ENCODE results near the gene CRB2.

Gene CRB2

DNA sequence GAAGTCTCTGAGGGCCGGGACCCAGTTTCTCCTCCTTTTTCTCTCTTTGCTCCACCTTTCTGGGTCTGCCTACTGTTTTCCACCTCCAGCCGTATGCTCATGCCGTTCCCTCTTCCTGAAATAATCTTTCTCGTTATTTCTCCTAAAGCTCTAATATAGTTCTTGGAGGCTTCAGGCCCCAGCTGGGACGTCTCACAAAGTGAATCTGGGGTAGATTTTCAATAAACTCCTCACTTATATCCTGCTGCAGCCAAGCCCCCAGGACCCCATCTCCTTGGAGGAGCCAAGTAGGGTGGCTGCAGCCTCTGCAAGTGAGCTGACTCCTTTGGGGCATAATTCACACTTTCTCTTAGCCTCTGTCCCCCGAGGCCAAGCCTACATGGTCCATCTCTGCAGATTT is 14.2 kb upstream of the CRB2 start:
- no peak for DNase-seq (ENCODE audit: low read depth in 1 of 2, low spot score in 1 of 2)
- no peaks in the 10 kb centered on the region for H3K27me3 ChIP-seq (ENCODE audit: insufficient read depth, poor library complexity, severe bottlenecking)
- H3K4me3 ChIP-seq (replicated peaks; ENCODE audit: insufficient read depth, low read length), result no peak overlapping the region
- TF ChIP-seq SPI1 (IDR thresholded peaks at IDR 0.05; ENCODE audit: borderline replicate concordance, low read depth), result no peak
- H3K27ac ChIP-seq (replicated peaks), result no peak overlapping the region

DNA sequence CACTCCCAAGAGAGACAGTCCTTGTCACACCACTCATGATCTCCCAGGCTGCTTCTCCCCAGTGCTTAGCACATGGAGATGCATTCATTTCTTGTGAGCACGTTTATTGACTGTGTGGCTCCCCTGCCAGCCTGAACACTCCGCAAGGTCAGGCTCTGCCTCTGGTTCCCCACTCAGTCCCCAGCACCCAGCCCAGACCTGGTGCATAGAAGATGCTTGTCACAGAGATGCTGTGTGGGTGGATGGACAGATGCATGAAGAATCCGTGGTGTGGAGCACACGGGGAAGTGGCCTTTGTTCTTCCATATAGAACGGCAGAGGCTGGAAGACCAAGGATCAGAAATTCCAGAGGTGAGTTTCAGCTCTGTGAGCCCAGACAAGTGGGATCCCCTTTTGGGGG is 13.8 kb upstream of the CRB2 start:
- TF ChIP-seq, protein P1, sequence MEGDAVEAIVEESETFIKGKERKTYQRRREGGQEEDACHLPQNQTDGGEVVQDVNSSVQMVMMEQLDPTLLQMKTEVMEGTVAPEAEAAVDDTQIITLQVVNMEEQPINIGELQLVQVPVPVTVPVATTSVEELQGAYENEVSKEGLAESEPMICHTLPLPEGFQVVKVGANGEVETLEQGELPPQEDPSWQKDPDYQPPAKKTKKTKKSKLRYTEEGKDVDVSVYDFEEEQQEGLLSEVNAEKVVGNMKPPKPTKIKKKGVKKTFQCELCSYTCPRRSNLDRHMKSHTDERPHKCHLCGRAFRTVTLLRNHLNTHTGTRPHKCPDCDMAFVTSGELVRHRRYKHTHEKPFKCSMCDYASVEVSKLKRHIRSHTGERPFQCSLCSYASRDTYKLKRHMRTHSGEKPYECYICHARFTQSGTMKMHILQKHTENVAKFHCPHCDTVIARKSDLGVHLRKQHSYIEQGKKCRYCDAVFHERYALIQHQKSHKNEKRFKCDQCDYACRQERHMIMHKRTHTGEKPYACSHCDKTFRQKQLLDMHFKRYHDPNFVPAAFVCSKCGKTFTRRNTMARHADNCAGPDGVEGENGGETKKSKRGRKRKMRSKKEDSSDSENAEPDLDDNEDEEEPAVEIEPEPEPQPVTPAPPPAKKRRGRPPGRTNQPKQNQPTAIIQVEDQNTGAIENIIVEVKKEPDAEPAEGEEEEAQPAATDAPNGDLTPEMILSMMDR (IDR thresholded peaks at IDR 0.05; ENCODE audit: insufficient read depth, low read length), result no peak
- no peak for TF ChIP-seq GABPA (IDR thresholded peaks at IDR 0.05; ENCODE audit: low read depth)
- TF ChIP-seq SPI1 (IDR thresholded peaks at IDR 0.05; ENCODE audit: borderline replicate concordance, low read depth), result no peak
- TF ChIP-seq POLR2AphosphoS5 (IDR thresholded peaks at IDR 0.05; ENCODE audit: low read depth), result no peak
- TF ChIP-seq, protein P2, sequence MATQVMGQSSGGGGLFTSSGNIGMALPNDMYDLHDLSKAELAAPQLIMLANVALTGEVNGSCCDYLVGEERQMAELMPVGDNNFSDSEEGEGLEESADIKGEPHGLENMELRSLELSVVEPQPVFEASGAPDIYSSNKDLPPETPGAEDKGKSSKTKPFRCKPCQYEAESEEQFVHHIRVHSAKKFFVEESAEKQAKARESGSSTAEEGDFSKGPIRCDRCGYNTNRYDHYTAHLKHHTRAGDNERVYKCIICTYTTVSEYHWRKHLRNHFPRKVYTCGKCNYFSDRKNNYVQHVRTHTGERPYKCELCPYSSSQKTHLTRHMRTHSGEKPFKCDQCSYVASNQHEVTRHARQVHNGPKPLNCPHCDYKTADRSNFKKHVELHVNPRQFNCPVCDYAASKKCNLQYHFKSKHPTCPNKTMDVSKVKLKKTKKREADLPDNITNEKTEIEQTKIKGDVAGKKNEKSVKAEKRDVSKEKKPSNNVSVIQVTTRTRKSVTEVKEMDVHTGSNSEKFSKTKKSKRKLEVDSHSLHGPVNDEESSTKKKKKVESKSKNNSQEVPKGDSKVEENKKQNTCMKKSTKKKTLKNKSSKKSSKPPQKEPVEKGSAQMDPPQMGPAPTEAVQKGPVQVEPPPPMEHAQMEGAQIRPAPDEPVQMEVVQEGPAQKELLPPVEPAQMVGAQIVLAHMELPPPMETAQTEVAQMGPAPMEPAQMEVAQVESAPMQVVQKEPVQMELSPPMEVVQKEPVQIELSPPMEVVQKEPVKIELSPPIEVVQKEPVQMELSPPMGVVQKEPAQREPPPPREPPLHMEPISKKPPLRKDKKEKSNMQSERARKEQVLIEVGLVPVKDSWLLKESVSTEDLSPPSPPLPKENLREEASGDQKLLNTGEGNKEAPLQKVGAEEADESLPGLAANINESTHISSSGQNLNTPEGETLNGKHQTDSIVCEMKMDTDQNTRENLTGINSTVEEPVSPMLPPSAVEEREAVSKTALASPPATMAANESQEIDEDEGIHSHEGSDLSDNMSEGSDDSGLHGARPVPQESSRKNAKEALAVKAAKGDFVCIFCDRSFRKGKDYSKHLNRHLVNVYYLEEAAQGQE (IDR thresholded peaks at IDR 0.05; ENCODE audit: insufficient replicate concordance, low read depth), result no peak
- Histone ChIP-seq H3K4me3 (replicated peaks; ENCODE audit: insufficient read depth, low read length) (no peak overlapping the region), H3K27me3 (ENCODE audit: insufficient read depth, poor library complexity, severe bottlenecking) (no peaks in the 10 kb centered on the region), H3K27ac (replicated peaks) (no peak overlapping the region)
- DNase-seq (ENCODE audit: low read depth in 1 of 2, low spot score in 1 of 2), result no peak

DNA sequence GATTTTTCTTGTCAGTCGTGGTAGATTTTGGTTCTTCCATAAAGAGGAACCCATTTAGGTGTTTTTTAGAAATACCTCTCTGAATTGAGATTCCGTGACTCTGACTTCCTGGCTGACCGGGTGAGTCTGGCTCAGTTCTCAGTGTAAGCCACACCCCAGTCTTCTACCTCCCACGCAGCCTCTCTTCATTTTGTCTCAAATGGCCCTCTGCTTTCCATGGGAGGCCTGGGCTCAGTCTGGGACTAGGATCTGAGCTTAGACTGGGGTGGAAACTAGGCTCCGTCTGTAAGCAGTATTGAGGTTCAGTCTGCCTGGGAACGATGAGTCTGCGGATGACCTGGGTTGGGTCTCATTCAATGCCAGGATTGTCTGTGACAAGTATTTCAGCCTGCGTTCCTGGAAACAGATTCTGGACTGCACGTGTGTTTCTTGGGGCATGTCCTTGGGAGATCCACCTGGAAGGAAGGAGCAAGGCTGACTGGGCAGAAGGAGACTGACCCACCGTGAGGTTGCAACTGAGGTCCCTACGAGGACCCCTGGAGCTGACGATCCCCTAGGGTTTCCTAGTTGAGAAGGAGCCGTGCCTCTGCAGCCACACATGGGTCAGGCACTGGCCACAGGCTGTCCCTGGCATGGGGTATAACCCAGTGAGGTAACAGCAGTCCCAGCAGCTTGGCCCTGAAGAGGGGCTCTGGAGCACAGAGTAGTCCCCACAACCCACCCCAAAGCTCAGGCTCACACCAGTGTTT is 12.4 kb upstream of the CRB2 start:
- TF ChIP-seq SPI1 (IDR thresholded peaks at IDR 0.05; ENCODE audit: borderline replicate concordance, low read depth) (peak; percentile 56), GABPA (IDR thresholded peaks at IDR 0.05; ENCODE audit: low read depth) (no peak)
- no peak overlapping the region for H3K4me3 ChIP-seq (replicated peaks; ENCODE audit: insufficient read depth, low read length)
- no peak overlapping the region for H3K27ac ChIP-seq (replicated peaks)
- H3K27me3 ChIP-seq (ENCODE audit: insufficient read depth, poor library complexity, severe bottlenecking), result no peaks in the 10 kb centered on the region
- DNase-seq (ENCODE audit: low read depth in 1 of 2, low spot score in 1 of 2), result peak in 1 of 2 experiments; percentile 28

DNA sequence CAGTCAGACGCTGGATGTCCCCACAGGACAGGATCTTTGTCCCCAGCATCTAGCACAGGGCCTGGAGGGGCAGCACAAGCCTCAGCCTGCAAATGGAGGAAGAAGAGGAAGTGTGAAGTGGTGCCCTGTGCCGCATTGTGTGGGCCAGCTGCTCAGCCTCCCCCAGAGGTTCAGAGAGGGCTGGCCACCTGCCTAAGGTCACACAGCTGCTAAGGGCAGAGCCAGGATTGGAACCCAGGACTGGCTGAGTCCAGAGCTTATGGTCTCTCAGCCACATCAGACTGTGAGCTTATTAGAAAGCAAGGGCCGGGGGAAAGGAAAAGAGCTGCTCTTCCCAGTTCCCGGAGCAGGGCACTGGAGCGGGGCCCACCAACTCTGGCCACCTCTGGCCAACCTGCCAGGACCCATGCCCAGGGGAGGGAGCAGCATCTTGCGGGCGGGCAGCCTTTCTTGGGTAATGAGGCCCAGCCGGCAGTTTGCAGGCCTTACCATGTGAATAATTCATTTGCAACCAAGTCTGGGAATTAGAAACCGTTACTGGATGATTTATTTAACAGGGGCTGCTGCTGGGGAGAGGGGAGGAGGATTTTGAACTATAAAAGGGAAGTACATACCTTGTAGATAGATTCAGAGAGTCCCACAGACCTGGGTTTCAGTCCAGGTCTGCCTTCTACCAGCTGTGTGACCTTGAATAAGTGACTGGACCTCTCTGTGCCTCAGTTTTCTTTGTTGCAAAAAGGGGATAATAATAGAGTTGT is 11.6 kb upstream of the CRB2 start:
- TF ChIP-seq, protein P1 (IDR thresholded peaks at IDR 0.05; ENCODE audit: insufficient read depth, low read length), result no peak
- TF ChIP-seq POLR2AphosphoS5 (IDR thresholded peaks at IDR 0.05; ENCODE audit: low read depth) (no peak), SPI1 (IDR thresholded peaks at IDR 0.05; ENCODE audit: borderline replicate concordance, low read depth) (peak; percentile 73; the same call in 1 of the 2 replicates)
- Histone ChIP-seq H3K4me3 (replicated peaks; ENCODE audit: insufficient read depth, low read length) (no peak overlapping the region), H3K27me3 (ENCODE audit: insufficient read depth, poor library complexity, severe bottlenecking) (no peaks in the 10 kb centered on the region), H3K27ac (replicated peaks) (no peak overlapping the region)
- DNase-seq (ENCODE audit: low read depth in 1 of 2, low spot score in 1 of 2), result peak in 1 of 2 experiments; percentile 31

DNA sequence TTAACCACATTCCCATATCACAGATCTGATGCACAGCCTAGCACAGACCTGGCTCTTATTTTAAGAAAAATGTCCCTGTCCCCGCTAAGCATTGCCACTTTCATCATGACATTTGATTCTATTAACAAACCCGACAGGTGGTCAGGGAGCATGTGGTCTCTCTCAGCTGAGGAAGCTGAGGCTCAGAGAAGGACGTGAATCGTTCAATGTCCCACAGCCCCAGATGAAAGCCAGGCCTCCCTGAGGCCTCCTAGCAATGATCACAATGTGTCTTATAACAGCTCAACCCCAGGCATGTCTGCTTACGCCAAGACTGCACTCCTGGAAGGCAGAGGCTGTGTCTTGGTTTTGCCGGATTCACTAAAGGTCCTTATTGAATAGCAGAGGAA is 10.4 kb upstream of the CRB2 start:
- no peak overlapping the region for H3K27ac ChIP-seq (replicated peaks)

More for the DNA sequence above, 10.4 kb upstream of the CRB2 start:
- H3K4me3 ChIP-seq (replicated peaks; ENCODE audit: insufficient read depth, low read length), result no peak overlapping the region
- no peak for DNase-seq (ENCODE audit: low read depth in 1 of 2, low spot score in 1 of 2)
- TF ChIP-seq, protein P1 (IDR thresholded peaks at IDR 0.05; ENCODE audit: insufficient read depth, low read length), result no peak
- TF ChIP-seq GABPA (IDR thresholded peaks at IDR 0.05; ENCODE audit: low read depth) (no peak), POLR2AphosphoS5 (IDR thresholded peaks at IDR 0.05; ENCODE audit: low read depth) (no peak), SPI1 (IDR thresholded peaks at IDR 0.05; ENCODE audit: borderline replicate concordance, low read depth) (no peak)
- TF ChIP-seq, protein P2 (IDR thresholded peaks at IDR 0.05; ENCODE audit: insufficient replicate concordance, low read depth), result no peak
- H3K27me3 ChIP-seq (ENCODE audit: insufficient read depth, poor library complexity, severe bottlenecking), result no peaks in the 10 kb centered on the region
